Endothelial cell of umbilical vein (primary cell): ENCODE data around the gene RTN4. TPM values are rescaled to one million over a fixed set of nuclear protein-coding genes. Genes with fewer than 3 reads are reported as not detected.

Source experiments
- BruUV-seq: library from RNA; stranded (reverse); fragments of 400-500 nt; replicated peaks from 2 replicates; lab custom pipeline; 2021; lab: Mats Ljungman, UMichigan
- CTCF ChIA-PET: fragments of 300-600, 350-600 bp; sonication (Branson Sonifier 250); formaldehyde crosslinking; loops from one replicate; lab custom pipeline; 2021; ENCODE audit warnings: antibody characterized with exemption, inconsistent platforms; lab: Charles Lee
- POLR2A ChIA-PET: fragments of 300-600, 350-600 bp; sonication (Branson Sonifier 250); formaldehyde crosslinking; loops from one replicate; lab custom pipeline; 2021; ENCODE audit warnings: antibody characterized with exemption, inconsistent platforms; lab: Charles Lee
- DNase-seq: peaks from one replicate; pipeline ENCODE4 v3.0.0-alpha.2; 2011; ENCODE audit warnings: low read depth, low spot score
- FAIRE-seq: peaks from 2 replicates; lab custom pipeline; 2011; peaks lifted over from hg19 to GRCh38; lab: Jason Lieb, UNC
- H2AFZ ChIP-seq: 2 replicates; pipeline ENCODE4 v1.6.0; 2012; ENCODE audit warnings: low read depth, low read length, control low read depth, inconsistent platforms
- H3K27ac ChIP-seq: 2 replicates; pipeline ENCODE4 v1.5.1; 2011; ENCODE audit warnings: low read depth, mild to moderate bottlenecking, control low read depth, low read length, moderate library complexity; ENCODE audit not compliant: insufficient read depth
- H3K27me3 ChIP-seq, 2 experiments: 2 replicates each; pipeline versions ENCODE4 v1.6.0 to v1.6.1; 2011; ENCODE audit warnings: low read length in 2 of 2, mixed read lengths in 1 of 2; ENCODE audit not compliant: control insufficient read depth in 2 of 2, insufficient read depth in 2 of 2
- H3K36me3 ChIP-seq, 2 experiments: 2 replicates in 1 of 2; 3 replicates in 1 of 2; pipeline ENCODE4 v1.5.1; 2011; ENCODE audit warnings: low read length in 2 of 2, mild to moderate bottlenecking in 1 of 2, moderate library complexity in 1 of 2; ENCODE audit not compliant: control insufficient read depth in 2 of 2, insufficient read depth in 2 of 2; ENCODE audit errors: extremely low read depth in 1 of 2
- H3K4me1 ChIP-seq: 3 replicates; pipeline ENCODE4 v1.5.1; 2011; ENCODE audit warnings: mild to moderate bottlenecking, low read length; ENCODE audit not compliant: control insufficient read depth, insufficient read depth; ENCODE audit errors: extremely low read depth
- H3K4me2 ChIP-seq: 2 replicates; pipeline ENCODE4 v1.6.1; 2011; ENCODE audit warnings: low read length, control low read depth, mixed read lengths; ENCODE audit not compliant: insufficient read depth
- H3K4me3 ChIP-seq, 3 experiments: fragments of 200-600 bp in 1 of 3; sonication (generic), shearing (Covaris generic) in 1 of 3; replicated peaks in 1 of 3; 2 replicates each; pipeline ENCODE4 v1.5.1; 2011 to 2016; ENCODE audit warnings: control low read depth in 3 of 3, low read length in 3 of 3, mild to moderate bottlenecking in 2 of 3, inconsistent platforms in 1 of 3, low read depth in 1 of 3, moderate library complexity in 1 of 3; ENCODE audit not compliant: insufficient read depth in 1 of 3
- H3K79me2 ChIP-seq: 2 replicates; pipeline ENCODE4 v1.6.0; 2012; ENCODE audit warnings: low read length, inconsistent platforms; ENCODE audit not compliant: control insufficient read depth, insufficient read depth
- H3K9ac ChIP-seq: replicated peaks from 2 replicates; pipeline ENCODE3; 2011; ENCODE audit warnings: low read length, control low read depth; ENCODE audit not compliant: insufficient read depth; ENCODE audit errors: extremely low read depth
- H3K9me1 ChIP-seq: replicated peaks from 3 replicates; pipeline ENCODE4 v1.6.0; 2011; ENCODE audit warnings: mild to moderate bottlenecking, low read length; ENCODE audit not compliant: control insufficient read depth, insufficient read depth; ENCODE audit errors: extremely low read depth
- H3K9me3 ChIP-seq: replicated peaks from 2 replicates; pipeline ENCODE4 v1.5.1; 2012; ENCODE audit warnings: low read length, inconsistent platforms; ENCODE audit not compliant: control insufficient read depth, insufficient read depth
- H4K20me1 ChIP-seq: replicated peaks from 2 replicates; pipeline ENCODE3; 2011; ENCODE audit warnings: mild to moderate bottlenecking, low read length; ENCODE audit not compliant: control insufficient read depth, insufficient read depth; ENCODE audit errors: extremely low read depth
- EZH2 ChIP-seq: IDR thresholded peaks from 2 replicates; pipeline ENCODE4 v1.6.1; 2012; ENCODE audit warnings: borderline replicate concordance, low read depth, mild to moderate bottlenecking, moderate library complexity, low read length, inconsistent platforms; ENCODE audit not compliant: severe bottlenecking
- FOS ChIP-seq: IDR thresholded peaks from 2 replicates; pipeline ENCODE4 v1.6.1; 2011; ENCODE audit warnings: mild to moderate bottlenecking, low read length, moderate library complexity, borderline replicate concordance; ENCODE audit not compliant: insufficient read depth
- GATA2 ChIP-seq: IDR thresholded peaks from 2 replicates; pipeline ENCODE4 v1.7.0; 2011; ENCODE audit warnings: low read depth, mild to moderate bottlenecking, moderate library complexity, mixed read lengths, low read length; ENCODE audit not compliant: insufficient read length, insufficient read depth
- JUN ChIP-seq: IDR thresholded peaks from 2 replicates; pipeline ENCODE4 v1.6.1; 2011; ENCODE audit warnings: borderline replicate concordance, low read depth; ENCODE audit not compliant: insufficient read length, insufficient read depth
- MYC ChIP-seq: IDR thresholded peaks from one replicate; pipeline ENCODE4 v1.6.1; 2011; ENCODE audit warnings: mild to moderate bottlenecking, low read depth, low read length
- POLR2A ChIP-seq: IDR thresholded peaks from 2 replicates; pipeline ENCODE4 v1.6.1; 2012; ENCODE audit warnings: low read depth, mild to moderate bottlenecking, control low read depth, low read length
- POLR2AphosphoS5 ChIP-seq: IDR thresholded peaks from 2 replicates; pipeline ENCODE4 v1.6.1; 2012; ENCODE audit warnings: low read depth, mild to moderate bottlenecking, control low read depth, low read length, moderate library complexity; ENCODE audit not compliant: insufficient read depth
- dilution Hi-C: fragments of 300-500 bp; cut with MboI; formaldehyde crosslinking; loops from one replicate; pipeline ENCODE4 v1.15.0; 2019; ENCODE audit warnings: low sequenced_read_pairs; ENCODE audit not compliant: extremely low pct_ligation_motif_present
- intact Hi-C: fragments of 100-400 bp; cut with micrococcal nuclease; formaldehyde crosslinking; loops from one replicate; pipeline ENCODE4 v1.10.0; 2022
- polyA plus RNA-seq, 4 experiments: library from polyadenylated mRNA; depleted of rRNA in 3 of 4; stranded (reverse) in 3 of 4; unstranded in 1 of 4; fragments of >200 nt; gene quantifications; 2 replicates each; pipeline versions ENCODE4 v1.2.1 to v1.2.3, GENCODE V29; 2011 to 2012; ENCODE audit warnings: missing spikeins in 1 of 4
- total RNA-seq: library from RNA; stranded (reverse); gene quantifications from 2 replicates; pipeline ENCODE4 v1.2.3, GENCODE V29; 2021
- TF ChIP-seq, protein P1 (sequence below): IDR thresholded peaks from 2 replicates; pipeline ENCODE4 v1.6.1; 2011; ENCODE audit not compliant: insufficient read depth, insufficient read length
- TF ChIP-seq, protein P2 (sequence below), 2 donors: IDR thresholded peaks; 1 replicate in 1 of 2; 2 replicates in 1 of 2; pipeline ENCODE4 v1.5.1; 2011; ENCODE audit warnings: low read length in 2 of 2, mild to moderate bottlenecking in 2 of 2, moderate library complexity in 2 of 2, control low read depth in 1 of 2, inconsistent platforms in 1 of 2, low read depth in 1 of 2; ENCODE audit not compliant: insufficient read depth in 1 of 2; ENCODE audit errors: extremely low read depth in 1 of 2

The RTN4 gene
- total and polyA plus RNA-seq, 2 donors (not counting 3 experiments of a cell fraction or from before 2014, with no cell fraction given): 253 to 486 TPM

- Histone ChIP-seq H3K27me3 (no peaks in the 10 kb centered on the region), H3K79me2 (peaks cover 100% of the 10 kb centered on the region), H3K4me2 (no peak overlapping the region), H3K27ac (no peak overlapping the region), H3K4me1 (peaks cover 70% of the 10 kb centered on the region), H3K4me3 (no peak overlapping the region), H4K20me1 (peaks cover 41% of the 10 kb centered on the region), H3K9me3 (no peaks in the 10 kb centered on the region), H2AFZ (no peak overlapping the region), H3K9me1 (no peaks in the 10 kb centered on the region), H3K36me3 (peaks cover 0 to 4% of the 10 kb centered on the region in 2 experiments), H3K9ac (no peak overlapping the region)
- dilution Hi-C loops: no loop called here
- TF ChIP-seq POLR2A (no peak), GATA2 (no peak), EZH2 (no peak), MYC (no peak), FOS (no peak), POLR2AphosphoS5 (no peak), JUN (no peak)
- TF ChIP-seq, protein P1, sequence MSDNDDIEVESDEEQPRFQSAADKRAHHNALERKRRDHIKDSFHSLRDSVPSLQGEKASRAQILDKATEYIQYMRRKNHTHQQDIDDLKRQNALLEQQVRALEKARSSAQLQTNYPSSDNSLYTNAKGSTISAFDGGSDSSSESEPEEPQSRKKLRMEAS: no peak
- TF ChIP-seq, protein P2, sequence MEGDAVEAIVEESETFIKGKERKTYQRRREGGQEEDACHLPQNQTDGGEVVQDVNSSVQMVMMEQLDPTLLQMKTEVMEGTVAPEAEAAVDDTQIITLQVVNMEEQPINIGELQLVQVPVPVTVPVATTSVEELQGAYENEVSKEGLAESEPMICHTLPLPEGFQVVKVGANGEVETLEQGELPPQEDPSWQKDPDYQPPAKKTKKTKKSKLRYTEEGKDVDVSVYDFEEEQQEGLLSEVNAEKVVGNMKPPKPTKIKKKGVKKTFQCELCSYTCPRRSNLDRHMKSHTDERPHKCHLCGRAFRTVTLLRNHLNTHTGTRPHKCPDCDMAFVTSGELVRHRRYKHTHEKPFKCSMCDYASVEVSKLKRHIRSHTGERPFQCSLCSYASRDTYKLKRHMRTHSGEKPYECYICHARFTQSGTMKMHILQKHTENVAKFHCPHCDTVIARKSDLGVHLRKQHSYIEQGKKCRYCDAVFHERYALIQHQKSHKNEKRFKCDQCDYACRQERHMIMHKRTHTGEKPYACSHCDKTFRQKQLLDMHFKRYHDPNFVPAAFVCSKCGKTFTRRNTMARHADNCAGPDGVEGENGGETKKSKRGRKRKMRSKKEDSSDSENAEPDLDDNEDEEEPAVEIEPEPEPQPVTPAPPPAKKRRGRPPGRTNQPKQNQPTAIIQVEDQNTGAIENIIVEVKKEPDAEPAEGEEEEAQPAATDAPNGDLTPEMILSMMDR (IDR thresholded peaks at IDR 0.05; ENCODE audit: extremely low read depth in 1 of 2, insufficient read depth in 1 of 2, low read depth in 1 of 2, low read length in 2 of 2): no peak
- intact Hi-C loops: no loop called here
- no TSS peak for BruUV-seq
- ChIA-PET CTCF (interaction anchor here (0.7 to 7.7 kb wide), 5 partner anchors 23 to 156 kb away, joined by 3 to 60 read pairs (median 4); no protein-coding TSS in a partner anchor), POLR2A (no interaction called here)
- FAIRE-seq (no peak), DNase-seq (no peak)
Measured at GRCh38 chr2:55017880-55018279, 32.4 kb downstream of the RTN4 start.
